LNCaP clone FGC (cell line): ENCODE data around the gene DNAJB2.

Experiments used
- DNase-seq: peaks from one replicate; pipeline ENCODE4 v3.0.0-alpha.2; 2011; ENCODE audit warnings: low read depth
- H3K4me3 ChIP-seq: 2 replicates; pipeline ENCODE4 v1.5.1; 2011; ENCODE audit warnings: mild to moderate bottlenecking, low read depth, low read length, control low read depth
- TF ChIP-seq, protein P1 (sequence below): IDR thresholded peaks from 2 replicates; pipeline ENCODE4 v1.5.1; 2012; ENCODE audit warnings: mild to moderate bottlenecking; ENCODE audit not compliant: control insufficient read depth, insufficient read depth; ENCODE audit errors: extremely low read depth

Gene DNAJB2

DNA sequence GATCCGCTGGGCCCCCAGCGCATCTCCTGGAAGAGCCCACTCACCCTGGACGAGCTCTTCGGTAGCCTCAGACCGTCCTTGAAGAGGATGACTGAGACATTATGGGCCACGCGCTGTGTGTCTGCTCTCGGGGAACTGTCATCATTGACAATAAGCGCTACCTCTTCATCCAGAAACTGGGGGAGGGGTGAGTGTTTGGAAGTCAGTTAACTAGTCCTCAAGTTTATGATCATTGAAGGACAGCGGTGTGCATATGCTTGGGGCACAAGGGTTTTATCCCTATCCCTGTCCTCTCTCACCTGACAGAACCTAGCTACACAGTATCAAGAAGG, 33.3 kb upstream of the DNAJB2 start:
- TF ChIP-seq, protein P1, sequence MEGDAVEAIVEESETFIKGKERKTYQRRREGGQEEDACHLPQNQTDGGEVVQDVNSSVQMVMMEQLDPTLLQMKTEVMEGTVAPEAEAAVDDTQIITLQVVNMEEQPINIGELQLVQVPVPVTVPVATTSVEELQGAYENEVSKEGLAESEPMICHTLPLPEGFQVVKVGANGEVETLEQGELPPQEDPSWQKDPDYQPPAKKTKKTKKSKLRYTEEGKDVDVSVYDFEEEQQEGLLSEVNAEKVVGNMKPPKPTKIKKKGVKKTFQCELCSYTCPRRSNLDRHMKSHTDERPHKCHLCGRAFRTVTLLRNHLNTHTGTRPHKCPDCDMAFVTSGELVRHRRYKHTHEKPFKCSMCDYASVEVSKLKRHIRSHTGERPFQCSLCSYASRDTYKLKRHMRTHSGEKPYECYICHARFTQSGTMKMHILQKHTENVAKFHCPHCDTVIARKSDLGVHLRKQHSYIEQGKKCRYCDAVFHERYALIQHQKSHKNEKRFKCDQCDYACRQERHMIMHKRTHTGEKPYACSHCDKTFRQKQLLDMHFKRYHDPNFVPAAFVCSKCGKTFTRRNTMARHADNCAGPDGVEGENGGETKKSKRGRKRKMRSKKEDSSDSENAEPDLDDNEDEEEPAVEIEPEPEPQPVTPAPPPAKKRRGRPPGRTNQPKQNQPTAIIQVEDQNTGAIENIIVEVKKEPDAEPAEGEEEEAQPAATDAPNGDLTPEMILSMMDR = no peak
- no peak for DNase-seq
- peak overlapping the region; percentile 92 for H3K4me3 ChIP-seq

DNA sequence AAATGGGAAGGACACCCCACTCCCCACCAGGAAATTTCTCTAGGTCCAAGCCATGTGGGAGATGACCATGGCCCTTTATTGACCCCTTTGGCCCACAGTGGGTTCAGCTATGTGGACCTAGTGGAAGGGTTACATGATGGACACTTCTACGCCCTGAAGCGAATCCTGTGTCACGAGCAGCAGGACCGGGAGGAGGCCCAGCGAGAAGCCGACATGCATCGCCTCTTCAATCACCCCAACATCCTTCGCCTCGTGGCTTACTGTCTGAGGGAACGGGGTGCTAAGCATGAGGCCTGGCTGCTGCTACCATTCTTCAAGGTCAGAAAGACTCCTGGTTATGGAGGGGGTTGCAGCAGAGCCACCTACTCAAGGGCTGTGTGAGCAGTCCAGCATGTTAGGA, 32.6 kb upstream of the DNAJB2 start:
- TF ChIP-seq, protein P1 = no peak
- no peak for DNase-seq
- H3K4me3 ChIP-seq = peak overlapping the region; percentile 92

DNA sequence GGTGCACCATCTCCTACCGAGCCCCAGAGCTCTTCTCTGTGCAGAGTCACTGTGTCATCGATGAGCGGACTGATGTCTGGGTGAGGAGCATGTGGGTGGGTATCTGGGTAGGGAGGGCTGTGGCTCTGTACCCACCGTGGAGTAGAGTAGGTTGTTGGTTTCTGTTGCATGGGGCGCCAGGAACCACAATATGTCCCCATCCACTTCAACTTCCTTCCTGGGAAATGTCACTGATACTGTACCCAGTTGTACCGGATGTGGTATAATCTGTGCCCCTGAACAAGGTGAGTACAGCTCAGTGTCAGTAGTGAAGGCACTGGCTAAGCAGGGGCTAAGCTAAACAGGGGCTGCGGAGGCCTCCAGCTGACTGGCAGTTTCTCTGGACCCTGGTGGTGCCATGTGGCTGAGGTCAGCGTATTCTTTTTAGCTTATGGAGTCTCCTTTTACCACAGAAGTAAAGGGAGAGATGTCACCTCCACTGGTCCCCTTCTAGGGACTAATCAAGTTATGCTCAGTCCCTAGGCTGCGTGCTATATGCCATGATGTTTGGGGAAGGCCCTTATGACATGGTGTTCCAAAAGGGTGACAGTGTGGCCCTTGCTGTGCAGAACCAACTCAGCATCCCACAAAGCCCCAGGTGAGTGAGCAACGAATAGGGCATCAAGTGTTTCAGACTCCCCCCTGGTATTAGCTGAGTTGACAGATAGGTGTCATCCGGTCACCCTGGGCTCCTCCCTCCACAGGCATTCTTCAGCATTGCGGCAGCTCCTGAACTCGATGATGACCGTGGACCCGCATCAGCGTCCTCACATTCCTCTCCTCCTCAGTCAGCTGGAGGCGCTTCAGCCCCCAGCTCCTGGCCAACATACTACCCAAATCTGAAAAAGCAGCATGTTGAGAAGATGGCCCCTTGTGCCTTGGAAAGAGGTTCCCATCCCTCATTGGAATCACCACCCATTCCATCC, 31.2 kb upstream of the DNAJB2 start:
- H3K4me3 ChIP-seq = no peak overlapping the region
- TF ChIP-seq, protein P1 = no peak
- DNase-seq = no peak

DNA sequence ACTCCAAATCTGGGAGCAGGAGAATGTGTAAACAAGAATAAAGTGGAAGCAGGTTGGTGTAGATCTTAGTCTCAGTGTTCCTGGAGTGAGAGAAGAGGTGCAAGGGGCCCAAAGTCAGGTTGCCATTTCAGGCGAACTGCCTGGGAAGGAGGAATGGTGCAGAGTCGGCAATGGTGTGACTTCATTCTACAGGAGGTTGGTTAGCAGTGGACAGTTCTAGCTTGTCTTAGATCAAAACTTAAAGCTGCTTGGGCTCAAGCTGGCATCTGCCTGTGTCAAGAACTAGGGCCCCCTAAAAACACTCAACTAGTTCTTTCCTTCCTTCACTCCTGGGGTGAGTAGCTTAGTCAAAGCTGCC, 30.3 kb upstream of the DNAJB2 start:
- no peak for DNase-seq
- H3K4me3 ChIP-seq = peak overlapping the region; percentile 35
- TF ChIP-seq, protein P1 = no peak

DNA sequence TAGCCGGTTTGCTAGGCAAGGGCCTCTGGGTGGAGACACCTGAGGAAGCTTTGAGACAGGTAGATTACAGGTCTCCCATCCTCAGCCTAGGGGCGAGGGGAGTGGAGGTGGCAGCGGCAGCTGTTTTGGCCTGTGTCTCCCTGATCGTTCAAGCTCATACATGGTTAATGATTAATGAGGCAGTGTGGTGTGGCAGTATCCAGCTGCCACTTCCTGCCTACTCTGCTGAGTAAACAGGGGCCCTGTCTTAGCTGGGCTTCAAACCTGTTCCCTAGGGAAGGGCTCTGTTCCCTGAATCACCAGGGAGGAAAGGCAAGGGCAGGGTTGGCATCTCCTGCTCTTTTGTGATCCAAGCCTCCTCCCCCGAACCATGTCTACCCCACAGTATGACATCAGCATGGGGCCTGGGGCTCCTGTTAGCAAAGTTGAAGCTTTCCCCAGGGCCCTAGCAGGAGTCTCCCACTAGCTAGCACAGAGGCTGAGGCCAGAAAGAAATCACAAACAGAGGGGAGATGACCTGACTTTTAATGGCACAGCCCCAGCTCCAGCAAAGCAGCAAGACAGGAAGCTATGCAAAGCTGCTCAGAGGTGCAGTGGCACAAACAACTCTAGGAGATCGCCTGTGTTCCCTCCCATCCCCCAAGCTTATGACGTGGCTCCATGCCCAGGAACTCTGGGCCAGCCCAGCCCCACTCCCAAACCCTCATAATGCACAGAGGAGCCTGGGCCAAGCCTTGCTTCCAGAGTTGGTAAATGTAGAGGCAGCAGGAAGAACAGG, 29.8 kb upstream of the DNAJB2 start:
- peak overlapping the region; percentile 35 for H3K4me3 ChIP-seq
- TF ChIP-seq, protein P1 = no peak
- peak; percentile 87 for DNase-seq

DNA sequence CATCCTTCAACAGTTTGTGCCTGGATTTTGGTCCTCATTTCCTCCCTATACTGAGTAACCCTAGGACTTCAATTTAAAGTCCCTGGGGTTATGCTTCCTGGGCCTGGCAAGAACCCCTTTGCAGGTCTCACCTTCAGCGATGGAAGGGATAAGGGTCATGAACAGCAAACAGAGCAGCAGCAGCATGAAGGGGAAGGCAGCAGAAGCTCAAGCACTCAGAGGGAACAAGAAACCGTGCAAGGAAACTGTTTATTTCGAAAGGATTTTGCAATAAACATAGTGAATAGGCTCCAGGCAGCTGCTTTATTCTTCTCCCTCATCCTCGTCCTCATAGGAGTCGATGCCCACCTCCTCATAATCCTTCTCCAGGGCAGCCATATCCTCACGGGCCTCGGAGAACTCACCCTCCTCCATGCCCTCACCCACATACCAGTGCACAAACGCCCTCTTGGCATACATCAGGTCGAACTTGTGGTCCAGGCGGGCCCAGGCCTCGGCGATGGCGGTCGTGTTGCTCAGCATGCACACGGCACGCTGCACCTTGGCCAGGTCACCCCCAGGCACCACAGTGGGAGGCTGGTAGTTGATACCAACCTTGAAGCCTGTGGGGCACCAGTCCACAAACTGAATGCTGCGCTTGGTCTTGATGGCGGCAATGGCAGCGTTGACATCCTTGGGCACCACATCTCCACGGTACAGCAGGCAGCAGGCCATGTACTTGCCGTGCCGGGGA, 29.0 kb upstream of the DNAJB2 start:
- DNase-seq = no peak
- TF ChIP-seq, protein P1 = no peak
- H3K4me3 ChIP-seq = no peak overlapping the region; the same call in 1 of the 2 replicates
